Brain microvascular endothelial cell (primary cell): ENCODE data around the gene IMPDH1.

Experiments used
- DNase-seq: peaks from one replicate; pipeline ENCODE4 v3.0.0-alpha.2; 2020
- H3K27ac ChIP-seq: fragments of 250-450 bp; sonication (Bioruptor Pico); 2 replicates; pipeline ENCODE4 v1.5.1; 2020; ENCODE audit warnings: mild to moderate bottlenecking, moderate library complexity
- H3K27me3 ChIP-seq: fragments of 250-450 bp; sonication (Bioruptor Pico); replicated peaks from 2 replicates; pipeline ENCODE4 v1.5.1; 2020; ENCODE audit warnings: mild to moderate bottlenecking
- H3K36me3 ChIP-seq: fragments of 250-450 bp; sonication (Bioruptor Pico); replicated peaks from 2 replicates; pipeline ENCODE4 v1.5.1; 2020; ENCODE audit warnings: mild to moderate bottlenecking
- H3K4me3 ChIP-seq: 2 replicates; pipeline ENCODE4 v1.5.1; 2011; ENCODE audit warnings: low read depth, mild to moderate bottlenecking, control low read depth, low read length, moderate library complexity
- in situ Hi-C: cut with HindIII; loops from 2 replicates; pipeline ENCODE4 v1.10.0; 2017; ENCODE audit warnings: low sequenced_read_pairs, low pct_ligation_motif_present
- TF ChIP-seq, protein P1 (sequence below): IDR thresholded peaks from 2 replicates; pipeline ENCODE4 v1.5.1; 2011; ENCODE audit warnings: low read depth, mild to moderate bottlenecking, moderate library complexity, low read length, control low read depth, inconsistent platforms; ENCODE audit errors: missing control alignments

The IMPDH1 gene

DNA sequence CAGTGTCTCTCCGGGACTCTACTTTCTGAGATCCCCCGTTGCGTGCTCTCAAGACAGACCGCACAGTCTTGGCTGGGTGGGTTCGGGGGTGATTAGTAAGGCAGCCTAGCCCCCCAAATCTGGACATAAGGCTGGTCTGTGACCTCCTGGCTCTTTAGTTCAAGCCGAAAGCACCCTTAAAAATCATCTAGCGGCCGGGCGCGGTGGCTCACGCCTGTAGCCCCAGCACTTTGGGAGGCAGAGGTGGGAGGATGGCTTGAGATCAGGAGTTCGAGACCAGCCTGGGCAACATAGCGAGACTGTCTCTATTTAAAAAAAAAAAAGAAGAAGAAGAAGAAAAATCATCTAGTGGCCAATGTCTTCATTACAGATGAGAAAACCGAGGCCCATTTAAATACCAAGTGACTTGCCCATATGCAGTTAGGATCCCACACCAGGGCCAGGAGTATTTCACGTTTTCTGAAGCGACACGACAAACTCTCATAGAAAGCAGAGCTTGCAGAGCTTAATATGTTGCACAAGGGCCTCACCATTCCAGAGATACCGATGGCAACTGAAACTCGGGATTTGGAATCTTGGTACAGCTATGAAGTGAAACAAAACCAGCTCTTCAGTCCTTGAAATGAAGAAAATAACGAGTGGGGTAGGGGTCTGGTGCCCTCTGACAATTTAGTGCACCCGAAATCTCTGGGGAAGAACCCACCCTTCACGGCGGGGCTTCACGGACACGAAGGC is 45.2 kb upstream of the IMPDH1 start:
- in situ Hi-C loops, result no loop called here
- Histone ChIP-seq H3K27me3 (no peaks in the 10 kb centered on the region), H3K36me3 (peaks cover 8% of the 10 kb centered on the region), H3K27ac (peak overlapping the region; percentile 83), H3K4me3 (peak overlapping the region; percentile 80)
- TF ChIP-seq, protein P1, sequence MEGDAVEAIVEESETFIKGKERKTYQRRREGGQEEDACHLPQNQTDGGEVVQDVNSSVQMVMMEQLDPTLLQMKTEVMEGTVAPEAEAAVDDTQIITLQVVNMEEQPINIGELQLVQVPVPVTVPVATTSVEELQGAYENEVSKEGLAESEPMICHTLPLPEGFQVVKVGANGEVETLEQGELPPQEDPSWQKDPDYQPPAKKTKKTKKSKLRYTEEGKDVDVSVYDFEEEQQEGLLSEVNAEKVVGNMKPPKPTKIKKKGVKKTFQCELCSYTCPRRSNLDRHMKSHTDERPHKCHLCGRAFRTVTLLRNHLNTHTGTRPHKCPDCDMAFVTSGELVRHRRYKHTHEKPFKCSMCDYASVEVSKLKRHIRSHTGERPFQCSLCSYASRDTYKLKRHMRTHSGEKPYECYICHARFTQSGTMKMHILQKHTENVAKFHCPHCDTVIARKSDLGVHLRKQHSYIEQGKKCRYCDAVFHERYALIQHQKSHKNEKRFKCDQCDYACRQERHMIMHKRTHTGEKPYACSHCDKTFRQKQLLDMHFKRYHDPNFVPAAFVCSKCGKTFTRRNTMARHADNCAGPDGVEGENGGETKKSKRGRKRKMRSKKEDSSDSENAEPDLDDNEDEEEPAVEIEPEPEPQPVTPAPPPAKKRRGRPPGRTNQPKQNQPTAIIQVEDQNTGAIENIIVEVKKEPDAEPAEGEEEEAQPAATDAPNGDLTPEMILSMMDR, result no peak
- peak; percentile 14 for DNase-seq

DNA sequence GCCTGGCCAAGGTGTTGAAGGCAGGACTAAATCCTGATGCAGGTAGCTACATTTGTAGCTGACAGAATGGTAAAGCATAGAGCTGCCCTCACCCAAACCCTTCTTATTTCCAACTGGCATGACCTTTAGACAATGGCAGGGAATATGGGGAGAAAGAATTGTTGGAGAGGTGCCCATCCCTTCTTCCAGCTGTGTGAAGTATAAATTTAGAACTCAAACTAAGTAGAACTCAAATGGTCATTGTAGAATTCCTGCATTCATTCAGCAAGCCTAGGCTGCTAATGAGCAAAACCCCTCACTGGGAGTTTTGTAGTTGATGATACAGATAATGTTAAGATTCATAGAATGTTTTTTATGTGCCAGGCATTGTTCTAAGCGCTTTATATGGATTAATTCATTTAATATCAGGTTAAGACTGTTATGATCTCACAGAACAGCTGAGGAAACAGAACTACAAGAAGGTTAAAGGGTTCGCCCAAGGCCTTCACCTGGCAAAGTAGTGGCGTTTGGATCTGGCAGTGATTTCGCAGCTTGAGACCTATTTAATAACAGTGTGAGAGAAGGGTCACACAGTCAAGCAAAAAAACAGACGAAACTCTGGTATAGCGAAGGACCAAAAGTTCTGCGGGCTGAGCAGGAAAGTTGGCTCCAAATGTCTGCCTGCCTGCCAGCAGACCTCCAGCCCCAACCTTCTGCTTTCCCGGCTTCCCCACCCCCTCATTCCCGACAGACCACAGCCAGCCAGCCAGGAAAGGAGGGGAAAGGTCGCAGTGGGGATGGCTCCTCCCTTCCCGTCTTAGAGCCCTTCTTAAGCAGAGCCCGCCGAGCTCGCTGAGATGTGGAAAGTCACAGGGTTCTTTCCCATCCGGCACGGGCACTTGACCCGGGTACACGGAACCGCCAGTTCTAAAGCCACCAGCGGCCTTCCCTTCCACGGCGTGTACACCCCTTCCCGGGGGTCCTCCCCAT is 44.3 kb upstream of the IMPDH1 start:
- peak overlapping the region; percentile 9 for H3K4me3 ChIP-seq
- peak overlapping the region; percentile 83 for H3K27ac ChIP-seq
- H3K36me3 ChIP-seq, result peaks cover 8% of the 10 kb centered on the region
- TF ChIP-seq, protein P1, result no peak
- DNase-seq, result peak; percentile 52
- H3K27me3 ChIP-seq, result no peaks in the 10 kb centered on the region
- in situ Hi-C loops, result no loop called here

DNA sequence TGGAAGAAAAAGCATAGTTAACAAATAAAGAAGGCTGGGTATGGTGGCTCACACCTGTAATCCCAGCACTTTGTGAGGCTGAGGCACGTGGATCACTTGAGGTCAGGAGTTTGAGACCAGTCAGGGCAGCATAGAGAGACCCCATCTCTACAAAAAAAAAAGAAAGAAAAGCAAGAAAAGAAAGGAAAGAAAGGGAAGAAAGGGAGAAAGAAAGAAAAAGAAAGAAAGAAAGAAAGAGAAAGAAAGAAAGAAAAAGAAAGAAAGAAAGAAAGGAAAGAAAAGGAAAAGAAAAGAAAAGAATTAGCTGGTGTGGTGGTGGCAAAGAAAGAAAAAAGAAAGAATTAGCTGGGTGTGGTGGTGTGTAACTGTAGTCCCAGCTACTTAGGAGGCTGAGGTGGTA is 42.8 kb upstream of the IMPDH1 start:
- no peak overlapping the region for H3K27ac ChIP-seq
- in situ Hi-C loops, result no loop called here
- DNase-seq, result no peak
- TF ChIP-seq, protein P1, result no peak
- no peak overlapping the region for H3K4me3 ChIP-seq
- H3K27me3 ChIP-seq, result no peaks in the 10 kb centered on the region
- H3K36me3 ChIP-seq, result peaks cover 4% of the 10 kb centered on the region

DNA sequence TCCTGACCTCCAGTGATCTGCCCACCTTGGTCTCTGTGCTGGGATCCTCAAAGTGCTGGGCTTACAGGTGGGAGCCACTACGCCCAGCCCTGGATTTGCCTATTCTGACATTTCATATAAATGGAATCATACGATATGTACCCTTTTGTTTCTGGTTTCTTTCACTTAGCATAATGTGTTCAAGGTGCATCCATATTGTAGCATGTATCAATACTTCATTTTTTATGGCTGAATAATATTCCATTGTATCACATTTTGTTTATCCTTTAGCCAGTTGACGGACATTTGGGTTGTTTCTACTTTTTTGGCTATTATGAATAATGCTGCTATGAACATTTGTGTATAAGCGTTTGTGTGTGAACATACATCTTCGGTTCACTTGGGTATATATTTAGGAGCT is 41.1 kb upstream of the IMPDH1 start:
- in situ Hi-C loops, result no loop called here
- Histone ChIP-seq H3K27me3 (no peaks in the 10 kb centered on the region), H3K27ac (no peak overlapping the region), H3K36me3 (no peaks in the 10 kb centered on the region), H3K4me3 (no peak overlapping the region)
- TF ChIP-seq, protein P1, result no peak
- DNase-seq, result no peak

DNA sequence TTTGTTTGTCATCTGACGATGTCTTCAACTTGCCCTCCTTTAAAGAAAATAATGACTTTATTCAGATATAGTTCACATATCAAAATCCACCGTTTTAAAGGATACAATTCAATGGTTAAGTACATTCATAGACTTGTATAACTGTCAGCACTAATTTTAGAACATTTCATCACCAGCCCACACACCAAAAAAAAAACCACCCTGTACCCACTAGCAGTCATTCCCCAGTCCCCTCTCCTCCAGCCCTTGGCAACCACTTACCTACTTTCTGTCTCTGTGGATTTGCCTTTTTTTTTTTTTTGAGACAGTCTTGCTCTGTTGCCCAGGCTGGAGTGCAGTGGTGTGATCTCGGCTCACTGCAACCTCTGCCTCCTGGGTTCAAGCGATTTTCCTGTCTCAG is 40.6 kb upstream of the IMPDH1 start:
- no peak overlapping the region for H3K4me3 ChIP-seq
- no peak overlapping the region for H3K27ac ChIP-seq
- TF ChIP-seq, protein P1, result no peak
- no peak for DNase-seq
- H3K27me3 ChIP-seq, result no peaks in the 10 kb centered on the region
- in situ Hi-C loops, result no loop called here
- no peaks in the 10 kb centered on the region for H3K36me3 ChIP-seq
